Activated CD4-positive, alpha-beta T cell treated with anti-CD3 and anti-CD28 coated beads, Interleukin-2, Interleukin-4, amounts not matched to agents 100 ng/mL and 50 ng/mL, durations not matched to agents 16 hours and 8 hours (primary cell): ENCODE data around the gene WNT7B.
"Not testable (repeated sequence)": the region's sequence is repeated elsewhere in the genome, so short reads cannot be mapped to it uniquely, and the experiment has no call there.

Experiments used
- DNase-seq: peaks from one replicate; pipeline ENCODE4 v3.0.0-alpha.2; 2020; ENCODE audit warnings: low spot score

WNT7B gene

DNA sequence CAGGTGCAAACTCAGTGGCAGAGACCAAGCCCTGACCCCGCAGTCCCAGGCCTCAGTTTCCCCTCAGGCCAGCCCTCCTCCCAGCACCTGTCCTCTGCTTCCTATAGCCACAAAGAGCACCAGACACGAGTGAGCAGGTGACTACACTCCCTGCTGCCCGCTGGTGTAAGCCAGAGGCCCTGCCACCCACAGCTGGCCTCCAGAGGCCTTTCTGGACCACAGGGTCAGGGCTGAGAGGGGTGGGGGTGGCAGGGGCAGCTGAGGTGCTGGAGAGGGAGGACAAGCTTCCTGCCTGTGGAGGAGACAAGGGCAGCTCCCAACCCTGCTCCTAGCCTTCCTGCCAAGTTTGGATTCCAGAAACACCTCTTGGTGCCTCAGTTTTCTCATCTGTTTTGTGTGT lies 31.3 kb upstream of the WNT7B start:
- no peak for DNase-seq

DNA sequence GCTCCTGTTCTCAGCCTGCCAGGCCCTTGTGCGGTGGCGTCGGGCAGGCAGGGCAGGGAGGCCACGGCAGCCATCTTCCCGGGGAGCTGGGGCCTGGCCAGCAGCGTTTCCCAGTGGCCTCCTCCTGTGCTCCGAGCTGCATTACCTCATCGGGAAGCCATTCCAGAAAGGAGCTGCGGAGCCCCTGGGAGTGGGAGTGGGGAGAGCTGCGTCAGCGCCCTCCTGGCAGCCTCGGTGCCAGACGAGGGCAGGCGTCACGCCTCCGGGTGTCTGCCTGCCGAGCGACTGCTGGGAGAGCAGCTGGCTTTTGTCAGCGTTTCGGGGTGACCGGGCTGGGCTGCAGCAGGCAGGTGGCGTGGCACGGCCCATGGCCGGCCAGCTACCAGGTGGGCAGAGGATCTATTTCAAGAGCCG lies 30.9 kb upstream of the WNT7B start:
- no peak for DNase-seq

DNA sequence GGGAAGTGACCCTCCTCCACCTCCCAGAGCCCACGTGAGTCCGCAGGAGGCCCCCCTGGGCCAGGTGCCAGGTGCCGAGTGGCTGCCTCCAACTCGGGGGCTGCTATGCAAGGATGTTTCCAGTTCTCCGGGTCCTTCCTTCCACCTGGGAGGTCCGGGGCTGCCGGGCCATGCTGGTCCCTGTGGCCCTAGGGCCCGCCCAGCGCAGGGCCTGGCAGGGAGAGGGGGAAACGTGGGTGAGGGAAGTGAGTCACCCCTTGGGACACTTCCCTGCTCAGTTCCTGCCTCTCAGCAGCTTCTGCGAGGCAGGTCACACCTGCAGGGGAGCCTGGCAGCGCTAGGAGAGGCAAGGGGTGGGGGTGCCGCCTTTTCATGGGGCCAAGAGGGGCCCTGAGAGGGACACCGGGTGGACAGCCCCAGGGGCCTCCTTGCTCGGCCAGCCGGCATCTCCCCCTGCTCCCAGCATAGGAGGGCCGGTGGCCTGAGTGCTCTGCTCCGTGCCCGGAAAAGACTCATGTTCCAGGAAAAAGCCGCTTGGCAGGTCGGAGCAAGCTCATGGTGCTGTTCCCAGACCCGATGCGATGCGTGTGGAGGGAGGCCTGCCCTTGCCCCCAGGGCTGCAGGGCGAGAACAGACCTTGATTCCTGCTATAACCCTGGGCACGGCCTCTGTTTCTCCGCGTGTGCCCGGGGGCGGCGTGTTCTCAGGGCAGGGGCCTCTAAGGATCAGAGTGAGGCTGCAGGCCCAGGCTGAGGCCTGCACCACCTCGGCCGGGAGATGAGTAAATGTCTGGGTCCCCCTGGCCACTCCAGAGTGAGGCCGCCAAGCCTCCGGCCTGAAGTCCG lies 30.3 kb upstream of the WNT7B start:
- DNase-seq = no peak

GRCh38 chr22:46006379-46007002 lies 29.5 kb upstream of the WNT7B start:
- DNase-seq = peak; percentile 84

DNA sequence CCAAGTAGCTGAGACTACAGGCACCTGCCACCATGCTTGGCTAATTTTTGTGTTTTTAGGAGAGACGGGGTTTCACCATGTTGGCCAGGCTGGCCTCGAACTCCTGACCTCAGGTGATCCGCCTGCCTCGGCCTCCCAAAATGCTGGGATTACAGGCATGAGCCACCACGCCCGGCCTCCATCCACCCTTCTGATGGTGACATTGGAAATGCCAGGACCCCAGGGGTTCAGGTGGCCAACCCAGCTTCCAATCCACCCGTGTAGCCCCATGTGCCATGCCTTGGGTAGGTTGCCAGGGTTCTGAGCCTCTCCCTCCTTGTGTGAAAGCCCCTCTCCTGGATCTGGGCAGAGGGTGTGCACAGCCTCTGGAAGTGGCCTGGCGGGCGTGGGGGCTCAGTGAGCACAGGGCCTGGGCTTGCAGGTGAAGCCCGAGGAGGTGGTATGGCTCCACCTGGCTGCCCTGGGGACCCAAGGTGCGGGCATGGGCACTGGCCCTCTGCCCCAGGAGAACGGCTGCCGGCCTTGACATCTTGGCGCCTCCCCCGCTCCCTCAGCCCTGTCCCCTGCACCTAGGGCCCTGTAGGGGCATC lies 28.2 kb upstream of the WNT7B start:
- DNase-seq = not testable (repeated sequence)

DNA sequence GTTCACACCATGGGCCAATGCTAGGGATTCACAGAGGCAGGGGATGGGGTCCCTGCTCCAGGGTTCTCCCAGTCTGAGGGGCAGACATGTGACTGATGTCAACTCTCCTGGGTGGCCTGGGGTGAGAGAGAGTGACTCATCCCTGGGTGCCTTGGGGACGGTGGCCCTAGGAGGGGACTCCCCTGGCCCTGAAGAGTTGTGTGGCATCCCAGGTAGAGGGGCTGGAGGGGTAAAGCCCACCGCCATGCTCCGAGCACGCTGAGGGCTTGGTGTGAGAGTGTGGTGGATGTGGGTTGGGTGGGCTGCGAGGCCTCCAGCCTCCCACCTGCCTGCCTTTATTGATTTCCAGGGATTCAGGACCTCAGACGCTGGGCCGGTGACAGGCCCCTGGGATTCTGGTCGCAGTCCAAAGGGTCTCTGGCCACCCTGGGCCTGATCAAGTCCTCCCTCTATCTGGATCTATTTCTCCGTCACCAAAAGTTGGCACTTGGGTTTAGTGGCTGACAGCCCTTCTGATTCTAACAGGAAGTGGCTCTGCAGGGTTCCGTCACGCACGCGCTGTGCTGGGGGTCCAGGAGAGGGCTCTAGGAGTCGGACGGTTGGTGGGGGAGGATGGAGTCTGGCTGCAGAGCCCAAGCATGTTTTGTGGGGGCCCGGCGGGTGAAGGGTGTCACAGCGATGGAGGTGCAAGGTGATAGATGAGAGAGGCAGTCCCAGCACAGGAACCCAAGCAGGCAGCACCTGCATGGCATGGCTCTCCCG lies 27.3 kb upstream of the WNT7B start:
- DNase-seq = peak; percentile 9

- DNase-seq = no peak
Observed at GRCh38 chr22:46003271-46004091, 26.5 kb upstream of the WNT7B start.

DNA sequence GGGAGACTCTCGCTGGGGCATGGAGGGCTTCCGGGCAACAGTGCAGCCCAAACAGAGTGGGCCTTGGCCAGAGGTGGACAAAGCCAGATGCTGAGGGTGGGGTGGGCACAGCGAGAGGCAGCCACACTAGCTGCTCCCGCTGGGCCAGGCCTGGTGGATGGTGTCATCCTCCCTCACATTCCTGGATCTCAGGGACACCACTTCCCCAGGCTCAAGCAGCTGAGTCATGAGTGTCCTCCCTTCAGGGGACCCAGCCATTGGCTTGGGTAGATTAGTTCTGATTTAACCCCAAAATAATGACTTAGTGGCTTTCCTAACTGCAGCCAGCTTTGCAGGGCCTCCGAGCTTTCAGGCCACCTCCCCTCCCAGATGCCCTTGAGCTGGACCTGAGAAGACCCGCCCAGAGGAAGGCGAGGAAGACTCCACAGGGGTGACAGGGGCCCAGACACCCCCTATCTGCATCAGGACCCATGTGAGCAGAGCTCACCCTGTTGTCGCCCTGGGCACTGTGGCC lies 25.9 kb upstream of the WNT7B start:
- no peak for DNase-seq

DNA sequence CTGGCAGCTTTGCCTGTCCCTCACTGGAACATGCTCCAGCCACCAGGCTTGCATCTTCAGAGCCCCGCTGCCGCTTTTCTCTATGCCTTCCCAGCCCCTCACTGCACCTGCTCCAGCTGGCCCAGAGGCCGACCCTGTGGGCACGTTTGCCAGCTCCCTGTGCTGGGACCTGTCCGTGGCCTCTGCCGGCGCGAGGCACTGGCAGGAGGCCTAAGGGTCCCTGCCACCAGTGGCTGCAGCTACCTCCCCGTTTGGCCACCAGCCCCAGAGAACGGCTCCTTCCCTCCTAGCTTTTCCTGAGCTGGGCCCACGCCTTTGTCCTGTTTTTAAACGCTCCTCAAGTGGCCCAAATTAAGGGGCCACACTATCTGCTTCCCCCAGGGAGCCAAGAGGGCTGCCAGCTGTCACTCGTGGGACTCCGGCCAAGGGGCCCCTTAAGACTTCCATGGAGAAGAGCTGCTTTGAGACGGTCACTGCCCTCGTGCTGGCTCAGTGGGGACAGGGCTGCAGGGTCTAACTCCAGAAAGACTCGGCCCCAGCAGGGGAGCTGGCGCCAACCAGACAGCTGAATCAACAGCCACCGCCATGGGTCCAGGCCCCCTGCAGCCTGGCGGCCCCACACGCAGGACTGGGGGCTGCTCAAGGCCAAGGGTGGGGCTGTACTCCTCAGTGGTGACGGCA lies 24.6 kb upstream of the WNT7B start:
- DNase-seq = no peak

- DNase-seq = no peak
Observed at GRCh38 chr22:46001046-46001425, 24.1 kb upstream of the WNT7B start.

GRCh38 chr22:46000081-46001027 lies 23.4 kb upstream of the WNT7B start:
- no peak for DNase-seq

DNA sequence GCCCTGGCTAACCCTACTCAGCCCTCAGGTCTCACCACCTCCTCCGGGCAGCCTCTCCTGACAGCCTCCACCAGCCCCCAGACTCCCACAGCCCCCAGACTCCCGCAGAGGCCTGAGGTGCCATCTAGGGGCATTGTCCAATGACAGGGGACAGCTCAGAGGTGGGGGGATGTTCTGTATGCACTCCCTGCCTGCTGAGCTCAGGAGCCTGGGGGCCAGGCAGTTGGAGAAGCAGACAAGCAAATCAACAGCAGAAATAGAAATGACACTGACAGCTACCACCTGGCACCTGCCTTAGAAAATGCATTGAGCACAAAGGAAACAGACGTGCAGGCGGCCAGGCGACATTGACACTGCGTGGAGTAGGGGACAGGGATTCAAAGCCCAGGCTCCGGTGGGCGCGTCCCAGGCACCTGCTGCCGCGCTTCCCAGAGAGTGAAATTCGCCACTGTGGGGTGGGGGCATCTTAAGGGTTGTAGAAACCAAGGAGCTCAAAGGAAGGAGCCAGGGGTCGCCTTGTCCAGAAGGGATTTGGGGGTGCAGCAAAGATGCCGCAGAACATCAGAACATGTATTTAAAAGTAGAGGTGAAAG lies 22.5 kb upstream of the WNT7B start:
- no peak for DNase-seq

- no peak for DNase-seq
Observed at GRCh38 chr22:45998638-45999378, 21.8 kb upstream of the WNT7B start.

DNA sequence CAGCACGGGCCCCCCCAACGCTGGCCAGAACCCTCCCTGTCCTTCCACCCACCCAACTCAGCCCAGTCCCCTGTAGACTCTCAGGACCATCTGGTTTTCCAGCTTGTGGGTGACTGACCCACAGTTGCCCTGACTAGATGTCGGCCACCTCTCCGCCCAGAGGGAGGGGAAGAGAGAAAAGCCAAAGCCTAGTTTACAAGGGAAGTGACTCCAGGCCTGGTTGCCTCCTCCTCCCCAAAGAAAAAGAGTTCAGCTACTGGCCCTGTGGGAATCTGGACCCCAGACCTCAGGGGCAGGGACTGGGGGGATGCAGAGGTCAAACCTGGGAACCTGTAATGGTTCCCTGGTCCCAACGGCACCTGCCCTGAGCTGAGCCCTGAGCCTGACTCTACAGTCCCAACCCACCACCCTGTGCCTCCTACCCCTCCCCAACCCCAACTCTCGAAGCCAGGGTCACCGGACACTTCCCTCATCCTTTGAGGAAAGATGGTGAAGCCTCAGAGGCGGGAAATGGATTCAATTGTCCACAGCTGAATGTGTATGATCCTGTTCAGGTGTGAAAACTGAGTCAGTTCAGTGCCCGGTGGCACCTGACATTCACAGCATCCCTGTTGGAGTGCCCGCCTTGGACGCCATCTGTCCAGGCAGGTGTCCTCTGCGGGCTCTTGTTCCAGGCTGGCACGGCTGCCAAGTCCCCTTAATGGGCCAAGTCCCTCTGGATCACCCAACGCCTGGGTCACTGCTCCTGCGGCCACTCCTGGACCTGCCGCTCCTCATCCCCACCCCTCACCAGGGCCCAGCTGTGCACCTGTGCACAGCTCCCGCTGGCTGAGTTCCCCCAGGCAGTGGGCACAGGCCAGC lies 21.0 kb upstream of the WNT7B start:
- DNase-seq = no peak

DNA sequence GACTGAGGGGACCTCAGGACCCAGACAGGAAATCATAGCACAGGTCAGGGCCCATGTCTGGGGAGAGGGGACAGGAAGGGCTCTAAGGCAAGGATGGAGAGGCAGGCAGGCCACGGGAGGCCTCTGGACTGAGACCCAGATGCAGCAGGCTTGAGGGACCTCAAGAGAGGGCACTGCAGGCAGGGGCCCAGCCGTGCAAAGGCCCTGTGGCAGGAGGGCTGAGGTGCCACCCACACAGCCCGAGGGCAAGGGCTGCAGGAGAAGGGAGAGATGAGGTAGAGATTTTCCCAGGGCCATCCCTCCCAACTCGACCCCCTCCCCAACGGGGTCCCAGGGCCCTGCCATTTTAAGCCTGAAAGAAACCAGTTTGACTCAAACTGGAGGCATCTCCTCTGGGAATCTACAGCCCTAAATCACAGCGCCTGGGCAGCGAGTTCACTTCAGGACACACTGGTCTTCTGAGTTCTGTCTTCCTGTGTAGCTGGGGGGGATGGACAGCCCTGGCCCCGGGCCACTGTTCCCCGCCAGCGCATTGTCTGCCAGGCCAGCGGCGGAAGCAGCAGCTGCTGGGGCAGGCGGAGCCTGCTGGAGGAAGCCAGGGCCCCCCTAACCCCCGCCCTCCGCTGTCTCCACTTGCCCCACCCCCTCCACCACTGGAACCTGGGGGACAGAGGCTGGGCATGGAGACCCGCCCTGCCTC lies 20.3 kb upstream of the WNT7B start:
- DNase-seq = no peak

GRCh38 chr22:45996241-45997076 lies 19.5 kb upstream of the WNT7B start:
- no peak for DNase-seq
